ENCODE data around the gene EEFSEC. TPM values are rescaled to one million over a fixed set of nuclear protein-coding genes. Genes with fewer than 3 reads are reported as not detected.

Gene EEFSEC
- total and polyA plus RNA-seq, 2 of the 8 experiments (the other 6 are each of a cell fraction or from before 2014, with no cell fraction given) = 13.1 to 19.8 TPM

GRCh38 chr3:128425142-128425845 is 272.0 kb downstream of the EEFSEC start (continued):
- TF ChIP-seq TAF7 (optimal IDR thresholded peaks at IDR 0.05; ENCODE audit: borderline replicate concordance, low read depth, low read length) = no peak
- TF ChIP-seq CHD2 (IDR thresholded peaks at IDR 0.05; ENCODE audit: low read length) = no peak
- TF ChIP-seq CHD1 (IDR thresholded peaks at IDR 0.05; ENCODE audit: low read depth, low read length) = no peak
- TF ChIP-seq POU5F1 (IDR thresholded peaks at IDR 0.05; ENCODE audit: low read depth, low read length) = no peak
- TF ChIP-seq ATF2 (IDR thresholded peaks at IDR 0.05; ENCODE audit: low read length) = no peak
